Retinal pigment epithelial cell (primary cell): ENCODE measurements around the gene CXCL6.
A peak's percentile ranks its signal among the peaks of the same experiment; 100 is the strongest.

Experiments used
- DNase-seq: peaks from one replicate; pipeline ENCODE4 v3.0.0-alpha.2; 2010; ENCODE audit warnings: low read depth
- H3K4me3 ChIP-seq: 2 replicates; pipeline ENCODE4 v1.5.1; 2011; ENCODE audit warnings: mild to moderate bottlenecking, low read length, control low read depth, moderate library complexity
- TF ChIP-seq, protein P1 (sequence below): conservative IDR thresholded peaks from 2 replicates; pipeline ENCODE4 v1.5.1; 2011; ENCODE audit warnings: low read depth, low read length, control low read depth, inconsistent platforms

CXCL6 gene

DNA sequence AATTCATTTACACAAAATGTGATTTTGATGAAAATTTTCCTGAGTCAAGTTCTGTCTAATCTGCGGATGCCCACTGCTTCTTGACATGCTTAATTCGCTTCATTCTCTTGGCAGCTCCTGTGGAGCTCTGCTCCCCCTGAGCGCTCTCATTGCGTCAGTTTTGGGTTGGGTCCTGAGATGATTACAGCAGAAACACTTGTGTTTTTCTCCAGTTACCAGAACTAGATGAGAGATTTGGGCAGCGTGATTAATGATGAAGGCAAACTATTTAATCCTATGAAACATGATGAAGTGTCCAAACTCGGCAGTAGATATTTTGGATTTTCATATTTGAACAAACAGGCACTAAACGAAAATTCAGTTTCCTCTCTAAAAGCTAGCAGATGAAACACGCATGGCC, 28.5 kb downstream of the CXCL6 start:
- DNase-seq: no peak
- no peak overlapping the region for H3K4me3 ChIP-seq
- TF ChIP-seq, protein P1, sequence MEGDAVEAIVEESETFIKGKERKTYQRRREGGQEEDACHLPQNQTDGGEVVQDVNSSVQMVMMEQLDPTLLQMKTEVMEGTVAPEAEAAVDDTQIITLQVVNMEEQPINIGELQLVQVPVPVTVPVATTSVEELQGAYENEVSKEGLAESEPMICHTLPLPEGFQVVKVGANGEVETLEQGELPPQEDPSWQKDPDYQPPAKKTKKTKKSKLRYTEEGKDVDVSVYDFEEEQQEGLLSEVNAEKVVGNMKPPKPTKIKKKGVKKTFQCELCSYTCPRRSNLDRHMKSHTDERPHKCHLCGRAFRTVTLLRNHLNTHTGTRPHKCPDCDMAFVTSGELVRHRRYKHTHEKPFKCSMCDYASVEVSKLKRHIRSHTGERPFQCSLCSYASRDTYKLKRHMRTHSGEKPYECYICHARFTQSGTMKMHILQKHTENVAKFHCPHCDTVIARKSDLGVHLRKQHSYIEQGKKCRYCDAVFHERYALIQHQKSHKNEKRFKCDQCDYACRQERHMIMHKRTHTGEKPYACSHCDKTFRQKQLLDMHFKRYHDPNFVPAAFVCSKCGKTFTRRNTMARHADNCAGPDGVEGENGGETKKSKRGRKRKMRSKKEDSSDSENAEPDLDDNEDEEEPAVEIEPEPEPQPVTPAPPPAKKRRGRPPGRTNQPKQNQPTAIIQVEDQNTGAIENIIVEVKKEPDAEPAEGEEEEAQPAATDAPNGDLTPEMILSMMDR: no peak

DNA sequence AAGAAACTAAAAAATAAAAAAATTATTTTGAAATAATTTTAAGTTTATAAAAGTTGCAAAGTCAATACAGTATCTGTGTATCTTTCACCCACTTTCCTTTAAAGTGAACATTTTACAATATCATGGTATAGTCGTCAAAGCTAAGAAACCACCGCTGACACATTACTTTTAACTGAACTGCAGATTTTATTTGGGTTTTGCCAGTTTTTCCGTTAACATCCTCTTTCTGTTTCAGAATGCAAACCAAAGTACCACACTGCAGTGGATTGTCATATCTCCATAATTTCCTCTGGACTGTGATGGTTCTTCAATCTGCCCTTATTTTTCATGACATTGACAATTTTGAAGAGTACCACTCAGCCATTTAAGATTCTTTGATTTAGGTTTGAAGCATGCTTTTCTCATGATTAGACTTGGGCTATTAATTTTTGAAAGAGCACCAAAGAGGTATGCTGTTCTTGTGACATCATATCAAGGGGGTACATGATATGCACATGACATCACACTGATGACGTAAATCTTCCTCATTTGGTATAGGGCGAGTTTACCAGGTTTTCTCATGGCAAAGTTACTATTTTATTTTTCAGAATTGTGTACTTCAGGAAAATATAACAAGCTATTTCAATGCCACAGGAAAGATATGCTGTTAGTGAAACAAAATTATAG, 29.1 kb downstream of the CXCL6 start:
- TF ChIP-seq, protein P1: no peak

DNA sequence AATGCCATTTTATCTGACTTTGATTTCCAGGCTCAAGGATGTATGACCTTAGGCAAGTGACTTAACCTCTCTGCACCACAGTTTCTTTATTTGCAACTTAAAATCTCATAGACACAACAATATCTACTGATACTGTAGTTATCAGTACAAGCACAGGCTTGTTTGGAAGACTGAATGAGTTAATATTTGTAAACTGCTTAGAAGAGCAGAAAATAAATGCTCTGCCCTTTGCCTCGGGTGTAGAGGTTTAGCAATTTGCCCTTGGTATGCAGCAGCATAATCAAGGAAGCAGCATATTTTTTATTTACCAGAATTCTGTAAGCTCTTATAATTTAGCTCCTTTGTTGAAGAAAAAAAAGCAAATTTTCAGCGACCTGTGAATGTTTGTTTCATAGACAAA, 29.8 kb downstream of the CXCL6 start:
- TF ChIP-seq, protein P1: no peak
- H3K4me3 ChIP-seq: no peak overlapping the region
- DNase-seq: no peak

More for the DNA sequence above, 29.1 kb downstream of the CXCL6 start:
- H3K4me3 ChIP-seq: no peak overlapping the region
- DNase-seq: no peak

DNA sequence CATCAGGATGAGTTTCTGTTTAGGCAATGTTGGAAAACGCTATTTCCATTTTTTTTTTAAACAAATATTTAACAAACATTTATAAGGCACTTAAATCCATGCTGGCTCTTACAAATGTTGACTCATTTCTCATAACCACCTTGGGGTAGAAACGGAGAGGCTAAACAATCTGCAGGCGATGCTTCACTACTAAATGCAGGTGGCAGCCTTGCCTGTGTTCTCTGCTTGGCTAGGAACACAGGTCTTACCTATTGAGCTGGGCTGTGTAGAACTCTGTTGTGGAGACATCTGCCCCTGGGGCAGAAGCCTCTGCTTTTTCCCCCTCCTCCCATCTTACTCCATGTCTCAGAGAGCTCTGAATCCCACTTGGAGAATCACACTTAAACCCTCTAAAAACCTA, 31.3 kb downstream of the CXCL6 start:
- H3K4me3 ChIP-seq: no peak overlapping the region
- TF ChIP-seq, protein P1: peak; percentile 10
- no peak for DNase-seq

DNA sequence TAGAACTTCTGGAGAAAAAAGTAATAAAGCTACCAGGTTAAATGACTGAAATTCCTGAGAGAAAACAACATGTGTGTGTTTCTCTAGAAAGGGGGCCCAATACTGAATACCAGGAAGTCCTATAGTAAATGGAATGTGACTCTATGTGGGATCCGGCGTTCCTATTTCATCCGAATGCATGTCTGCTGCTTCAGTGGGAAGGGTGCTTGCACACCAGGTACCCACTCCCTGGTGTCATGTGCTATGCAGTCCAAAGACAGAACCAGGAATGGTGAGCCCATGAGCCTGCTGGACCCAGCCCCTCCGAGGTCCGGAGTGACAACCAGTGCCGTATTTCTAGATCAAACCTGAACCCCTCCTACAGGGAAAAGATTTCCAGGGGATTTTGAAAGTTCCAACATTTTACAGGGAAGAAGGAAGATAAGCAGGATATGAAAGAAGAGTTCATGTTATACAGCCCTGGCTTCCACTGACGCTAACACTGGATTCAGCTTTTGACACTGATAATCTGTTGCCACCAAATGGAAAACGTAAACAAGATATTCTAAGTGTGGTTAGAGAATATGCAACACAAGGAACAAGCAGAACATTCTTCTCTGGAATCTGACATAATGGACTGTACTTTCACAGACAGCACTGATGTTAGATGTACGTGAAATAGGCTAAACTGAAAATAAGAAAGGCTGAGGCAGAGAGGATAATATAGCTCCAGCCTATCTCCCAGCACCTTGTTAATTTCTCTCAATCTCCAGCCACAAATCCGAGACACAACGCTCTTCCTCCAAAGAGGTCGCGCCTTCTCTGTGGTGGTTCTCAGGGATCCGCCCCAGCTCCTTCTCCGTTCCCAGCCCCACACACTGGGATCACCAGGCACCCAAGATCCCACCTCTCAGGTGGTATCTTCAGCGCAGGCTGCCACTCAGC, 32.0 kb downstream of the CXCL6 start:
- H3K4me3 ChIP-seq: peak overlapping the region; percentile 62
- DNase-seq: no peak

DNA sequence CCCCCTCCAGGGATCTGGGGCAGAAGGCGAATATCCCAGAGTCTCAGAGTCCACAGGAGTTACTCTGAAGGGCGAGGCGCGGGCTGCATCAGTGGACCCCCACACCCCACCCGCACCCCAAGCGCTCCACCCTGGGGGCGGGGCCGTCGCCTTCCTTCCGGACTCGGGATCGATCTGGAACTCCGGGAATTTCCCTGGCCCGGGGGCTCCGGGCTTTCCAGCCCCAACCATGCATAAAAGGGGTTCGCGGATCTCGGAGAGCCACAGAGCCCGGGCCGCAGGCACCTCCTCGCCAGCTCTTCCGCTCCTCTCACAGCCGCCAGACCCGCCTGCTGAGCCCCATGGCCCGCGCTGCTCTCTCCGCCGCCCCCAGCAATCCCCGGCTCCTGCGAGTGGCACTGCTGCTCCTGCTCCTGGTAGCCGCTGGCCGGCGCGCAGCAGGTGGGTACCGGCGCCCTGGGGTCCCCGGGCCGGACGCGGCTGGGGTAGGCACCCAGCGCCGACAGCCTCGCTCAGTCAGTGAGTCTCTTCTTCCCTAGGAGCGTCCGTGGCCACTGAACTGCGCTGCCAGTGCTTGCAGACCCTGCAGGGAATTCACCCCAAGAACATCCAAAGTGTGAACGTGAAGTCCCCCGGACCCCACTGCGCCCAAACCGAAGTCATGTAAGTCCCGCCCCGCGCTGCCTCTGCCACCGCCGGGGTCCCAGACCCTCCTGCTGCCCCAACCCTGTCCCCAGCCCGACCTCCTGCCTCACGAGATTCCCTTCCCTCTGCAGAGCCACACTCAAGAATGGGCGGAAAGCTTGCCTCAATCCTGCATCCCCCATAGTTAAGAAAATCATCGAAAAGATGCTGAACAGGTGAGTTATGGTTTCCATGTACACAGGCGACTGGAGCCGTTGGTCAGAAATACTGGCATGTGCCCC, 32.9 kb downstream of the CXCL6 start, which contains the start of gene CXCL1:
Gene CXCL1, plus strand, starts transcription at position 264 of the 926 bp plus-strand sequence. Its CDS starts 78 bp downstream, at position 342.
- H3K4me3 ChIP-seq: peak within 1 kb of the TSS; percentile 62
- TF ChIP-seq, protein P1: no peak
- DNase-seq: no peak

More for the DNA sequence above, 32.0 kb downstream of the CXCL6 start:
- TF ChIP-seq, protein P1: no peak
